Mononuclear cell (primary cell): Measurements from ENCODE around the gene DENND6B. TPM values are rescaled to one million over a fixed set of nuclear protein-coding genes. Genes with fewer than 3 reads are reported as not detected.
"Not testable (repeated sequence)": the region's sequence is repeated elsewhere in the genome, so short reads cannot be mapped to it uniquely, and the experiment has no call there.

Source experiments
- H3K27me3 ChIP-seq: 2 replicates; pipeline ENCODE4 v1.6.0; 2011; ENCODE audit warnings: low read length, control low read depth; ENCODE audit not compliant: insufficient read depth
- H3K4me1 ChIP-seq: 2 replicates; pipeline ENCODE4 v1.5.1; 2011; ENCODE audit warnings: mild to moderate bottlenecking, low read length, control low read depth; ENCODE audit not compliant: insufficient read depth
- H3K4me3 ChIP-seq: 2 replicates; pipeline ENCODE4 v1.5.1; 2011; ENCODE audit warnings: mild to moderate bottlenecking, low read length, moderate library complexity
- H3K9me3 ChIP-seq: 2 replicates; pipeline ENCODE4 v1.5.1; 2011; ENCODE audit warnings: low read depth, mild to moderate bottlenecking, control low read depth, low read length
- total RNA-seq: library from RNA; depleted of rRNA; stranded (reverse); fragments of >200 nt; gene quantifications from one replicate; pipeline ENCODE4 v1.2.3, GENCODE V29; 2012

DENND6B gene
- total RNA-seq = 1.0 TPM

DNA sequence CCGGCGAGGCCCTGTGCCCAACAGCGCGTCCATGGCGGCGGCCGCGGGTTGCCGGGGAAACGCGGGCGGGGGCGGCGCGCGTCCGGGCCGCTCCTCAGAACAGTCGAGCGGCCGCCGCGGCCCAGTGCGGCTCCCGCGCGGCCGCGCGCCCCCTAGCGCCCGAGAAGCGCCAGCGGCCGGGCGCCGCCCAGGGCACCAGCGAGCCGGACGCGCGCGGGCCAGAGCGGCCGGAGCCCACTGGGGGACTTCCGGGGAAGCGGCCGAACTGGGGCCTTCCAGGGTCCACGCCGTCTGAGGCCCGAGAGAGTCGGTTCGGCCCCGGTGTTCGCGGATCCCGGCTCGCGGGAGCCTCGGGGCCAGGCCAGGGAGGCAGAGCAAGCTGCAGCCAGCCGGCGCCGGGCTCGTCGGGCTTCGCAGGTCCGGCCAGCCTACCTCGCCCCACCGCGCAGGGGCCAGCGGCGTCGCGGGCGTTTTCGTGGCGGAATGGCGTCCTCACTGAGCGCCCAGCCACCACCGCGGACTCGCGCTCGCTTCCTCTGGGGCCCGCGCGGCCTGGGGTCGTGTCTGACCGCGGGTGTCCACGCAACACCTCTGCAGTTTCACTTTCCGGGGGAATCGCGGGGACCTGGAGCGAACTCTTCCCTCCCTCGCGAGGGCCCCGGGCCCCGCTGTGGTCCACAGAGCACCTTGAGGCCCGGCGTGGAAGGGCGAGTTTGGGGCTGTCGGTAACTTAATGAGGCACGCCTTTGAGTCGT is at the start of gene DENND6B:
Gene DENND6B, minus strand, starts transcription at position 57 of the 755 bp plus-strand sequence. Its CDS starts 24 bp downstream, at position 33.
- Histone ChIP-seq H3K4me3 (peak within 1 kb of the TSS; percentile 57), H3K4me1 (peaks cover 14% of the 10 kb centered on the region), H3K27me3 (no peaks in the 10 kb centered on the region), H3K9me3 (no peaks in the 10 kb centered on the region)

DNA sequence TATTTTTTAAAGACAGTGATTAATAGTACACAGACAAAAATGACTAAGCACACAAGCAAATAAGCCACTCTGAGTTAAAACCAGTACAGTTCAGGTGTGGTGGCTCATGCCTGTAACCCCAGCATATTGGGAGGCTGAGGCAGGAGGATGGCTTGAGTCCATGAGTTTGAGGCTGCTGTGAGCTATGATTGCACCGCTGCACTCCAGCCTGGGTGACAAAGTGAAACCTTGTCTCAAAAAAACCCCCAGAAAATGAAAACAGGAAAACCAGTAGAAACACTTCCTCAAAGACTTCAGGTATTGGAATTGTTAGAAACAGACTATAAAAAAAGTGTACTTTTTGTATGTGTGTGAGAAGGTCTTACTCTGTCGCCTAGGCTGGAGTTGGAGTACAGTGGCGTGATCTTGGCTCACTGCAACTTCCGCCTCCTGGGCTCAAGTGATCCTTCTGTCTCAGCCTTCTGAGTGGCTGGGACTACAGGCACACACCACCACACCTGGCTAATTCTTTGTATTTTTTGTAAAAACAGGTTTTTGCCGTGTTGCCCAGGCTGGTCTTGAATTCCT is 49.4 kb upstream of the DENND6B start:
- Histone ChIP-seq H3K27me3 (no peaks in the 10 kb centered on the region), H3K4me1 (peaks cover 17% of the 10 kb centered on the region), H3K4me3 (no peak overlapping the region), H3K9me3 (no peaks in the 10 kb centered on the region)

DNA sequence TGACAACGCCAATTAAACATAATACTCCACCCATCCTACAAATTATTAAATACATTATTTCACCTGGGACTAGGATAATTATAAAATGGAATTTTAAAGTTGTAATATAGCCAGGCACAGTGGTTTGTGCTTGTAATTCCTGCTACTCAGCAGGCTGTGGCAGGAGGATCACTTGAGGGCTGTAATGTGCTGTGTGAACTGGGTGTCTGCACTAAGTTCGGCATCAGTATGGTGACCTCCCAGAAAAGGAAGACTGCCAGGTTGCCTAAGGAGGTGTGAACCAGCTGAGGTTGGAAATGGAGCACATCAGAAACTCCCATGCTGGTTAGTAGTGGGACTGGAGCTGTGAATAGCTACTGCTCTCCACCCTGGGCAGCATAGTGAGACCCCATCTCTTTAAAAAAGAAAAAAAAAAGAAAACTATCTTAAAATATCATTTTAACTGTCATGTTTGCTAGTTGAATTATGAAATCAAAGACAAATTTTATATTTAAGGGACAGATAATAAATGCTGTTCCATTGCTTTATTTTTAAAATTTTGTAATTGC is 44.4 kb upstream of the DENND6B start:
- Histone ChIP-seq H3K27me3 (no peaks in the 10 kb centered on the region), H3K4me3 (no peak overlapping the region), H3K9me3 (no peaks in the 10 kb centered on the region), H3K4me1 (peaks cover 11% of the 10 kb centered on the region)

DNA sequence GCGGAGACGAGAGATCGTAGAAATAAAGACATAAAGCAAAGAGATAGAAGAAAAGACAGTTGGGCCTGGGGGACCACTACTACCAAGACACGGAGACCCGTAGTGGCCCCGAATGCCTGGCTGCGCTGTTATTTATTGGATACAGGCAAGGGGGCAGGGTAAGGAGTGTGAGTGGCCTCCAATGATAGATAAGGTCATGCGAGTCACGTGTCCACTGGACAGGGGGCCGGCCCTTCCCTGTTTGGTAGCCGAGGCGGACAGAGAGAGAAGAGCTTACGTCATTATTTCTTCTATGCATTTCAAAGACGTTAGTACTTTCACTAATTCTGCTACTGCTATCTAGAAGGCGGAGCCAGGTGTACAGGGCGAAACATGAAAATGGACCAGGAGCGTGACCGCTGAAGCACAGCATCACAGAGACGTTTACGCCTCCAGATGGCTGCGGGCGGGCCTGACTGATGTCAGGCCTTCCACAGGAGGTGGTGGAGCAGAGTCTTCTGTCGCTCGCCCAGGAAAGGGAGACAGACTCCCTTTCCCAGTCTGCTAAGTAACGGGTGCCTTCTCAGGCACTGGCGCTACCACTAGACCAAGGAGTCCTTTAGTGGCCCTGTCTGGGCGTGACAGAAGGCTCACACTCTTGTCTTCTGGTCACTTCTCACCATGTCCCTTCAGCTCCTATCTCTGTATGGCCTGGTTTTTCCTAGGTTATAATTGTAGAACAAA is 41.1 kb upstream of the DENND6B start:
- no peaks in the 10 kb centered on the region for H3K27me3 ChIP-seq
- H3K9me3 ChIP-seq = no peaks in the 10 kb centered on the region
- H3K4me3 ChIP-seq = no peak overlapping the region
- H3K4me1 ChIP-seq = no peaks in the 10 kb centered on the region

- not testable (repeated sequence) for H3K4me3 ChIP-seq, H3K27me3 ChIP-seq, H3K9me3 ChIP-seq
- peaks cover 13% of the 10 kb centered on the region for H3K4me1 ChIP-seq
Measured at GRCh38 chr22:50363803-50364194, 37.0 kb upstream of the DENND6B start.

DNA sequence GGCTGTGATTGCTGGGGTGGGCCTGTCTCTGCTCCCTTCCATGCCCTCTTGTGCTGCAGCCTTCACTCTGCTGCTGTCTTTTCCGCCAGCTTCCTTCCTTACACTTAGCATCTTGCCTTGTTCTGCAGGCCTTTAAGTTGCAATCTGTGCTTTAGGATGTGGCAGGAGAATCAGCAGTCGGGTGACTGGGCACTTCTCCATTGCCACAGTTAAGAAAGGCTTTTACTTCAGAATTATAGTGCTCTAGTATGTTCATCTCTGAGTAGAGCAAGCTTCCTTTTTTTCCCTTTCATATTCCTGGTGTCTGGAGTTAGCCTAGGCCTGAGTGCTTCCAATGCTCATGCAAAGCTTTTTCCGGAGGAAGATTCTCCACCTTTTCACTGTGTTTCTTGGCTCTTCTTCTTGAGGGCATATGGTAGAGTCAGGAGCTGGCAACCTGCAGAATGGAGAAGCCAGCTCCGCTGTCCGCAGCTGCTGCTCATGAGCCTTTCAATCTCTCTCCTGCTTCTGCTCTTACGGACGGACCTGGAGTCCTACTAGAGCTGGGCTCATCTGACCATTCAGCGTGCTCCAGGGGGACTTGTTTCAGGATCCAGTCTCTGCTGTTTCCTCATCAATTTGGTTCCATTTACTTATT is 36.5 kb upstream of the DENND6B start:
- Histone ChIP-seq H3K4me1 (peaks cover 13% of the 10 kb centered on the region), H3K4me3 (no peak overlapping the region), H3K9me3 (no peaks in the 10 kb centered on the region), H3K27me3 (no peaks in the 10 kb centered on the region)

GRCh38 chr22:50361688-50362087 is 34.9 kb upstream of the DENND6B start:
- peaks cover 13% of the 10 kb centered on the region for H3K4me1 ChIP-seq
- no peaks in the 10 kb centered on the region for H3K27me3 ChIP-seq
- H3K4me3 ChIP-seq = no peak overlapping the region
- H3K9me3 ChIP-seq = no peaks in the 10 kb centered on the region

- H3K9me3 ChIP-seq = no peaks in the 10 kb centered on the region
- H3K4me3 ChIP-seq = no peak overlapping the region
- H3K4me1 ChIP-seq = peaks cover 13% of the 10 kb centered on the region
- no peaks in the 10 kb centered on the region for H3K27me3 ChIP-seq
Measured at GRCh38 chr22:50361222-50361621, 34.4 kb upstream of the DENND6B start.

DNA sequence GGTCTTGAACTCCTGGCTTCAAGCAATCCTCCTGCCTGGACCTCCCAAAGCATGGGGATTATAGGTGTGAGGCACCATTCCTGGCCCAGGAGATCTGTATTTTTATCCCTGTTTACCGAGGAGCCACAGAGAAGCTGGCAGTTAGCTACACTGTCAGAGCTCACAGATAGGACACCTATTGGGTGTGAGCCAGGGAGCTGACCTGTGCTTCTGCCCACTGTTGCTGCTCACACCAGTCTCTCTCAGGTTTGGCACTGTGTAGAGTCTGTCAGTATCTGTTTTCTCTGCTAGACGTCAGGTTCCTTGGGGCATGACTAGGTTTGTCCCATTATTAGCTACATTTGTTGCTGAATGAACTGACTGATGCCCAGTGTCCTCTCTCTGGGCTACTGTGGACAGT is 33.8 kb upstream of the DENND6B start:
- Histone ChIP-seq H3K9me3 (no peaks in the 10 kb centered on the region), H3K4me1 (peaks cover 13% of the 10 kb centered on the region), H3K27me3 (no peaks in the 10 kb centered on the region), H3K4me3 (no peak overlapping the region)

DNA sequence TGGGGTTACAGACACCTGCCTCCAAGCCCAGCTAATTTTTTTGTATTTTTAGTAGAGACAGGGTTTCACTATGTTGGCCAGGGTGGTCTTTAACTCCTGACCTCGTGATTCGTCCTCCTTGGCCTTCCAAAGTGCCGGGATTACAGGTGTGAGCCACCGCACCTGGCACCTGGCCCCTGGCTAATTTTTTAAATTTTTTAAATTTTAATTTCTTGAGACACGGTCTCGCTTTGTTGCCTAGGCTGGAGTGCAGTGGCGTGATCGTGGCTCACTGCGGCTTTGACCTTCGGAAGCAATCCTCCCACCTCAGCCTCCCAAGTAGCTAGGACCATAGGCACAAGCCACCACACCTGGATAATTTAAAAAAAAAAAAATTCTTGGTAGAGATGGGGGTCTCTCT is 30.9 kb upstream of the DENND6B start:
- no peaks in the 10 kb centered on the region for H3K27me3 ChIP-seq
- H3K9me3 ChIP-seq = no peaks in the 10 kb centered on the region
- peaks cover 13% of the 10 kb centered on the region for H3K4me1 ChIP-seq
- H3K4me3 ChIP-seq = no peak overlapping the region

DNA sequence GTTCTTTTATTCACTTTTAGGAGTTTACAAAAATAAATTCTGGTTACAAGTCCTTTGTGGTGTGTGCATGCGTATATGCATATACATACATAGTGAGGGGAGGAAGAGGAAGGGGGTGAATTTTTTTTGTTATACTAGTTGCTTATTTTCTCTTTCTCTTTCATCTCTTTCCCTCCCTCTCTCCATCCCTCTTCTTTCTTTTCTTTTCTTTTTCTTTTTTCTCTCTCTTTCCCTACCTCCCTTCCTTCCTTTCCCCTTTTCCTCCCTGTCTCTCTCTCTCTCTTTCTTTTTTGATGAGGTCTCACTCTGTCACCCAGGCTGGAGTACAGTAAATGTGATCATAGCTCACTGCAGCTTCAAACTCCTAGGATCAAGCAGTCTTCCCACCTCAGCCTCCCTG is 30.4 kb upstream of the DENND6B start:
- Histone ChIP-seq H3K4me3 (no peak overlapping the region), H3K9me3 (no peaks in the 10 kb centered on the region), H3K27me3 (no peaks in the 10 kb centered on the region), H3K4me1 (peaks cover 13% of the 10 kb centered on the region)

DNA sequence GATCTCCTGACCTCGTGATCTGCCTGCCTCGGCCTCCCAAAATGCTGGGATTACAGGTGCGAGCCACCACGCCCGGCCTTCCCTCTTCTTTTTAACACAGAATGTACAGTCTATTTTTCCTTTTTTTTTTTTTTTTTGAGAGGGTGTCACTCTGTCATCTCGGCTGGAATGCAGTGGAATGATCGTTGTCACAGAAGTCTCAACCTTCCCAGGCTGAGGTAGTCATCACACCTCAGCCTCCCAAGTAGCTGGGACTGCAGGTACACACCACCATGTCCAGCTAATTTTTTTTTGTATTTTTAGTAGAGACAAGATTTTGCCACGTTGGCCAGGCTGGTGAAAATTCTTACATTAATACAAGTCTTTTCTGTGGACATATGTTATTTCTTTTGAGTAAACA is 29.4 kb upstream of the DENND6B start:
- Histone ChIP-seq H3K9me3 (no peaks in the 10 kb centered on the region), H3K27me3 (no peaks in the 10 kb centered on the region), H3K4me3 (no peak overlapping the region), H3K4me1 (peaks cover 8% of the 10 kb centered on the region)

DNA sequence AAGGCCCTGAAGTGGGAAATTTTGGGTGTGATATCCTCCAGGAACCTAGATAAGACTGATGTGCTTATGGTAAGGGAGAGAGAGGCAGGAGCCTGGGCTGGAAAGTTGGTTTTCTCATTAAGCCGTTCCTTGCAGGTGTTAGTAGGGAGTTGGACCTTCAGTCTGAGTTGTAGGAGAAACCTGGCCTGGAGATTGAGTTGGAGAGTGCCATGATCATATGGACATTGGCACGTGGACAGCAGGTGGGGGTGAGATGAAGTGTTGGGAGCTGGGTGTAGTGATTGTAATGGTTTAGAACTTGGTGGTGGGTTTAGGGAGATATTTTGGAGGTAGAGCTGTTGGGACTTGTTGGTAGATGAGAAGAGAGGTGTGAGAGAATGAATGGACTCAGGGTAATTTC is 21.2 kb upstream of the DENND6B start:
- Histone ChIP-seq H3K4me3 (no peak overlapping the region), H3K9me3 (no peaks in the 10 kb centered on the region), H3K27me3 (no peaks in the 10 kb centered on the region), H3K4me1 (peaks cover 20% of the 10 kb centered on the region)

DNA sequence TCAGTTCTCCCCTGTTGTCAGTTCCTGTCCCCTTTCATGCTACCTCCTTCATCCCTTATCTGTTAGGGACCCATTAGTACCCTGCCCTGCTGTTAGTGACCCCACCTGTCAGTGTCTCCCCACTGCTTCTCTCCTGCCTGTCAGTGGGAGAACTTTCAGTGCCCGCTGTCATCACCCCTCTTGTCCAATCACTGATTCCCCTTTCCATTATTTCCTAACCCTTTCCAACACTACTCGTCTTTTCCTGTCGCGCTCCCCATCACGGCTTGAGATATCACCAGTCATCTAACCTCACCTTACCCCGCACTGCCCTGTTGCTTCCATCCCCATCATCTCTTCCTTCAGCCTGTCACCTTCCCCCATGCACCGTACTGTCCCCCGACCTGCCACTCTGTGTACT is 20.3 kb upstream of the DENND6B start:
- Histone ChIP-seq H3K27me3 (no peaks in the 10 kb centered on the region), H3K4me3 (no peak overlapping the region), H3K4me1 (peaks cover 28% of the 10 kb centered on the region), H3K9me3 (no peaks in the 10 kb centered on the region)

GRCh38 chr22:50346470-50346869 is 19.7 kb upstream of the DENND6B start:
- Histone ChIP-seq H3K27me3 (no peaks in the 10 kb centered on the region), H3K9me3 (no peaks in the 10 kb centered on the region), H3K4me3 (no peak overlapping the region), H3K4me1 (peaks cover 33% of the 10 kb centered on the region)
